ENCODE data around the gene CREB3L1.

Gene CREB3L1

DNA sequence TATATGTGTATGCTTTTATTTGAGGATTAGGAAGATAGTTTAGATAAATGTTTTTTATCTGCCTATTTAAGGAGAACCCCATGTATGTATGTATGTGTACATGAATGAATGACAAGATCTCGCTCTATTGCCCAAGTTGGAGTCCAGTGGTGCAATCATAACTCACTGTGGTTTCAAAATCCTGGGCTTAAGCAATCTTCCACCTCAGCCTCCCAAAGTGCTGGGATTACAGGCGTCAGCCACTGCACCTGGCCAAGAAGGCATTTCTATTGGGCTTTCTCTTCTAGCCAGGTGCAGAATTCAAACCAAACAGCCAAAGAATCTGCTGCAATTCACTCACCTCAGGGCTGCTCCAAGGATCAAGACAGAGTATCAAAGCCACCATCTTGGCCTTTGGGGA lies 44.3 kb downstream of the CREB3L1 start:
- FAIRE-seq (no peak), DNase-seq (ENCODE audit: low spot score) (no peak)

GRCh38 chr11:46322759-46323158 lies 45.3 kb downstream of the CREB3L1 start:
- DNase-seq (ENCODE audit: low spot score) (no peak), FAIRE-seq (no peak)

DNA sequence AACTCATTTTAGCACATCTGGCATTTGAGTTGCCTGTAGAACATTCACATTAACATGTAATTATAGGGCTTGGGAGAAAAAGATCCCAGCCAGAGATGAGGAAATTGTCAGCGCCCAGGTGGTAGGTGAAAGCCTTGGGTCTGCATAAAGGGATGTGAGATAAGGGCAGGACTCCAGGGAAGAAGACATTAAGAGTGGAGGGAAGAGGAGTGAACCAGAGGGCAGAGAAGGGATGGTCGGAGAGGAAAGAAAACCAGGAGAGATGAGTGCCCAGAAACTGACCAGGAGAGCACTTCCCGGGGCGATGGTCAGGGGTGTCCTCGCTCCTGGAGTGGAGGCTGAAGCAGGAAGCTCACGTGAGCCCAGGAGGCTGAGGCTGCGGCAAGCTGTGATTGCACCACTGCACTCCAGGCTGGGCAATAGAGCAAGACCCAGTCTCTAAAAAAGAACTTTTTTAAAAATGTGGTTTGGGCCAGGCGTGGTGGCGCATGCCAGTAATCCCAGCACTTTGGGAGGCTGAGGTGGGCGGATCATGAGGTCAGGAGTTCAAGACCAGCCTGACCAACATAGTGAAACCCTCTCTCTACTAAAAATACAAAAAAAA lies 49.5 kb downstream of the CREB3L1 start:
- FAIRE-seq = no peak
- DNase-seq (ENCODE audit: low spot score) = no peak

- no peak for FAIRE-seq
- DNase-seq (ENCODE audit: low spot score) = no peak
These were observed 50.4 kb downstream of the CREB3L1 start for GRCh38 chr11:46327829-46328228.

- FAIRE-seq (no peak), DNase-seq (ENCODE audit: low spot score) (no peak)
These were observed 52.7 kb downstream of the CREB3L1 start for GRCh38 chr11:46330154-46330553.

- no peak for DNase-seq (ENCODE audit: low spot score)
- no peak for FAIRE-seq
These were observed 53.3 kb downstream of the CREB3L1 start for GRCh38 chr11:46330563-46331281.

GRCh38 chr11:46331282-46331984 lies 54.0 kb downstream of the CREB3L1 start:
- no peak for FAIRE-seq
- no peak for DNase-seq (ENCODE audit: low spot score)

DNA sequence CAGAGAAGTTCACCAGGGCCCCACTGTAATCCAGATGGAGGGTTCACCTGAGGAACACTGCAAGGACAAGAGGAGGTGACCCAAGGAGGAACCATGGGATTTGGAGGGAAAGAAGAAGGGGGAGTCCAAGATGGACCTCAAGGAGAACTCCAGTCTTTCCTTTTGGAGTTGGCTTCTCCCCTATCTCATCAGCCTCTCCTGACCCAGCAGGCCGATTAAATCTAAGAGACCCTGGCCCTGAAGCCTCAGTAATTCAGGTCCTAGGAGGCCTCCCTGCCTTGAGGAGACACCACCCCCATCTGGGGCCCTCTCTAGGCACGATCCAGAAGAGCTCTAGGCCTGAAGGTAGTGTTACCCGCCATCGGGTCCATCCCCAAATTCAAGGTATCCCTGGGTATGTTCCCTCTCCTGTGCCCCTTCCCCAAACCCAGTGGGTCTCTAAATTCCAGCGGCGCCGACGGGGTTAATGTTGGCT lies 54.7 kb downstream of the CREB3L1 start:
- DNase-seq (ENCODE audit: low spot score) (no peak), FAIRE-seq (no peak)

DNA sequence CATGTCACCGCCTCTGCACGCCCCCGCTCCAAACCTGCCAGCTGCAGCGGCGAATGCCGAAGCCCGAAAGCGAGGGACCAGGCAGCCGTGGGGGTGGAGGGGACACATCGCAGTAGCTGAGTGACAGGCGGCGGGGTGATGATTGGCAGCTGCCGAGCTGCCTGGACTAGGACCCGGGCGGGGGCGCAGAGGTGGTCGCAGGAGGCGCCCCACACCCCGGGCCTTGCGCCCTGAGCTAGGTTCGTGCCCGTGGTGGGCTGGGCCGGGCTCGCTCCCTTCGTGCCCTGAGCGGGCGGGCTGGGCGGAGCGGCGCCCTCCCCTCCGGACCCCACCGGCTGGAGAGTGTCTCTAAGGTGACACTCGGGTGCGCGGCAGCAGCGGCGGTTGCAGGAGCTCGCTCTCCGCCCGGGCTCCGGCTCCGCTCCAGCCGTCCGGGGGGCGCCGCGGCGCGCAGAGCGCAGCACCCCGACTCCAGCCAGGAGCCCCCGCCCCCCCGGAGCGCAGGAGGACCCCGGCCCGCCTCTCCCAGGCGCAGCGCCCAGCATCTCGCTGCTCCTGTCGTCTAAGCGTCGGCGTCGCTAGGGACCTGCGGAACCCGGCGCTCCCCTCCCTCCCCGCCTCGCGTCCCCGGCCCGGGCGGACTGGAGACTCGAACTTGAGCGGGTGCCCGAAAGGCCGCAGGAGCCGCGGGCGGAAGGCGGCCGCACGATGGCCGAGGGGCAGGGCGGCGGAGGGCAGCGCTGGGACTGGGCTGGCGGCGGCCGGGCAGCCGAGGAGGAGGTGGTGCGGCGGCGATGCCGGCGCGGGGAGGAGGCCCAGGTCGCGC lies 55.3 kb downstream of the CREB3L1 start:
- FAIRE-seq (no peak), DNase-seq (ENCODE audit: low spot score) (no peak)

- FAIRE-seq (no peak), DNase-seq (ENCODE audit: low spot score) (no peak)
These were observed 56.0 kb downstream of the CREB3L1 start for GRCh38 chr11:46333394-46333947.

DNA sequence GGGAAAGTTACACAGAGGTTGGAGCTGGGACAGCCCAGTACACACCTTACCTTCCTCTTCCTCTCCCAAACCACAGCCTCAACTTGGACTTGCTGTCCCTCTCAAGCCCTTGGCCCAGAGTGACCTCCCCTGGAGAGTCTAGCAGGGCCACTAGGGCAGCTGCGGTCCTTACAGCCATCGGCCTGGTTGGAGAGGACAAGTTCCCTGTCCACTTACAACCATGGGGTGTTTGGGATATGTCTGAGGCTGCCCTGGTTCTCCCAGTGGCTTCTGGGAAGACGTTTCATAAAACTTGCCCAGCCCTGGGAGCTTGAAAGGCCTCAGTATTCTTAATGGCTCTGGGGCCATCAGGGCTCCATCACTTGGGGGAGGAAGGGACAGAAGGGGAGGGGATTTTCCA lies 56.7 kb downstream of the CREB3L1 start:
- FAIRE-seq (no peak), DNase-seq (ENCODE audit: low spot score) (no peak)

DNA sequence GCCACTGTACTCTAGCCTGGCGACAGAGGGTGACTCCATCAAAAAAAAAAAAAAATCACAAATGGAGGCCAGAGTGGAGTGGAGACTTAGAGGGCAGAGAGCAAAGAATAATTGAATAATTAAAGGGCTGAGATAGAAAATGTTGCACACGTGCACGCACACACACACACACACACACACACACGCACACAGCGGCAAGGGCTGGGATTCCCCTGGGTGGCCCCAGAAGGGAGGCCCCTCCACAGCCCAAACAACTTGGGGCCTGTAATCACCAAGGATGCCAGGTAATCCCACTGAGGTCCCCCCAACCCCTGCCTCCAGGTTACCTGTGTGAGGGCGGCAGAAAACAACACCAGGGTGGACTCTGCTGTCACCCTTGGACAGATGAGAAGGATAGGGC lies 57.8 kb downstream of the CREB3L1 start:
- FAIRE-seq (no peak), DNase-seq (ENCODE audit: low spot score) (no peak)

GRCh38 chr11:46335890-46336562 lies 58.6 kb downstream of the CREB3L1 start:
- no peak for FAIRE-seq

DNA sequence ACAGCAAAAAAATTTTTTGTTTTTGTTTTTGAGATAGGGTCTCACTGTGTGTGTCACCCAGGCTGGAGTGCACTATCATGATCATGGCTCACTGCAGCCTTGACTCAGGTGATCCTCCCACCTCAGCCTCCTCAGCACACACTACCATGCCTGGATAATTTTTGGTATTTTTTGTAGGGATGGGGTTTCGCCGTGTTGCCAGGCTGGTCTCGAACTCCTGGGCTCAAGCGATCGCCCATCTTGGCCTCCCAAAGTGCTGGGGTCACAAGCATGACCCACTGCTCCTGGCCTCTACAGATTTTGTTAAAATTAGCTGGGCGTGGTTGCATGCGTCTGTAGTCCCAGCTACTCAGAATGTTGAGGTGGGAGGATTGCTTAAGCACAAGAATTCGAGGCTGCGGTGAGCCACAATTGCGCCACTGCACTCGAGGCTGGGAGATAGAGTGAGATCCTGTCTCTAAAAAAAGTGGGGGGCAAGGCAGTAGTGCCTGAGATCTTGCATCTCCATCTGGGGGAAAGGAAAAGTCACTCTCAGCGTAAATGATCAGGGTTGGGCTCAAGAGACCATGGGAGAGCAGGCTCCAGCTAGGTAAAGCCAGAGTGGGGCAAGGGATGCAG lies 59.2 kb downstream of the CREB3L1 start:
- DNase-seq (ENCODE audit: low spot score) (no peak), FAIRE-seq (no peak)

More at GRCh38 chr11:46335890-46336562, 58.6 kb downstream of the CREB3L1 start:
- no peak for DNase-seq (ENCODE audit: low spot score)

DNA sequence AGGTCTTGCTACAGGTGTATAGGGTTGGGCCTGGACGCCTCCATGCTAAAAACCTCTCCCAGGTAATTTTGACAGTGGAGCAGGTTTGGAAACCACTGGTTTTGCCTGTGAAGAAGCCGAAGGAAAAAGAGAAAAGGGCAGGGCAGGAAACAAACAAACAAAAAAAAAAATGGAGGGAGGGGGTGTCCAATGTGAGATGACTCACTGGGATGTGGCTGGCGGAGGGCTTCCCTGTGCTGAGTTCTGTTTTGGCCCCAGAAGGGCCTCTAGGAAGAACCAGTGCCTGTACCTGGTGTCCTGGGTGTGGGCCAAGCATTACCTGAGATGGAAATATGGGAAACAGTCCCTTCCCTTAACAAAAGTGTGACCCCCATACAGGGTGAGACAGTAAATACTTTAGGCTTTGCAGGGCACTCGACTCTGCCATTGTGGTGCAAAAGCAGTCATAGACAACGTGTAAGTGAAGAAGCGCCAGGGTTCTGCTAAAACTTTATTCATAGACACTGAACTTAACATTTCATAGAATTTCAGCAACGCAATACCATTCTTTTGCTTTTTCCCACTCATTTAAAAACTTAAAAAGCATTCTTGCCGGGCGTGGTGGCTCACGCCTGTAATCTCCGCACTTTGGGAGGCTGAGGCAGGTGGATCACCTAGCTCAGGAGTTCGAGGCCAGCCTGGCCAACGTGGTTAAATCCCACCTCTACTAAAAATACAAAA lies 60.3 kb downstream of the CREB3L1 start:
- FAIRE-seq (no peak), DNase-seq (ENCODE audit: low spot score) (no peak)

DNA sequence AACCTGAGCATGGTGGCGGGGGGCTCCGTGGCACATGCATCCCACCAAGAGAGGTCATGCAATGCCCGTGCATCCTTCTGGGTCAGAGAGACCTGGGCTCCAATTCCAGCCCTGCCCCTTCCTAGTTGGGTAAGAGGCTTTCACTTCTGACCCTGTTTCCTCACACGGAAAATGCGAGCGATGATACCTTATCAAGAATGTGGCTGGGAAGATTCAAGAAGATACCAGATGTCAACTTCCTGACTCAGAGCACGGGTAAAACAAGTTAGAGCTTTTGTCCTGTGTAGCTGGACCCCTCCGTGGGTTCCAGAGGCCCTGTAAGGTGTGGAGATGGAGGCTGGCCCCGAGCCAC lies 61.1 kb downstream of the CREB3L1 start:
- FAIRE-seq = no peak
- DNase-seq (ENCODE audit: low spot score) = no peak

DNA sequence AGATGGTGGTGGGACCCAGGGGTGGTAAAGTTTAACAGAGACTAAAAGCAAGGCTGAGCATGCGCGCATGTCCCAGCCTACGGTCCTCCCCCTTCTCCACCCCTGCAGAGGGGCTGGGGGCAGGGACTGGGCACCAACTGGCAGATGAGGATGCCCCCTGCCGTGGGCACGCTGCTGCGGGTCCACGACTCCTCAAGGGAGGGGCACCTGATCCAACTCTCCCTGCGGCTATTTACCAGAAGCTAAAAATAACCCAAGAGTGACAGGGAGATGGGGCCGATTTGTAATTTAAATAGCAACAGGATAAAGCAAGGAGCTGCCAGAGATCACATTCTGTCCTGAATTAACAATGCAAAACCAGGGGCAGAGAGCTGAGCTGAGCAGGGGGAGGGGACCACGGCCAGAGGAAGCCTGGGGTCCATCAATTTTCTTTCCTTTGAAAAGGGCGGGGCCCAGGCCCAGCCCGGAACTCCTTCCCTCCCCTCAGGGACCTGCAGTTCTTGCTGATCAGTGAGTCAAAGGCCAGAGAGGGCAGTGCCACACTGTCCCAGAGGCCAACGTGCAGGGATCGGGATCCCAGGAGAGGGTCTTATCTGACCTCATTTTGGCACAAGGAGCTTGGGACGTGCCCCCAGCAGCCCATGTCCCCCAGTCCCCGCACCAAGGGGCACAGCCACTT lies 61.7 kb downstream of the CREB3L1 start:
- DNase-seq (ENCODE audit: low spot score) (no peak), FAIRE-seq (no peak)

DNA sequence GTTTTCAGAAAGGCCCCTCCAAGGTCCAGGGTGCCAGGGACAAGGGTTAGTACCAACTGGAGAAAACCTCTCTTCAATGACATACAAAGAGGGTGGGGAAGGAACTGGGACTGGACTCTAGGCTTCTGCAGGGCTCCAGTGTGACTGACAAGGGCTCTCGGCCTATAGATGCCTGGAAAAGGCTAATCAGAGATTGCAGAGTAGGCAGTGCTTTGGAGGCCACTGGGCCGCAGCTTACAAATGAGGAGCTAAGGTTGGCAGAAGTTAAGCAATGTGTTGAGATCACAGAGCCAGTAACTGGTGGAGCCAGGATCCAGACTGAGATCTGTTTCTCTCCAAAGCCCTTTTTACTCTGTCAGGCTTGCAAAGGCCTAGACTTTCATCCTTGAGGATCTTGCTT lies 62.4 kb downstream of the CREB3L1 start:
- FAIRE-seq (no peak), DNase-seq (ENCODE audit: low spot score) (no peak)

DNA sequence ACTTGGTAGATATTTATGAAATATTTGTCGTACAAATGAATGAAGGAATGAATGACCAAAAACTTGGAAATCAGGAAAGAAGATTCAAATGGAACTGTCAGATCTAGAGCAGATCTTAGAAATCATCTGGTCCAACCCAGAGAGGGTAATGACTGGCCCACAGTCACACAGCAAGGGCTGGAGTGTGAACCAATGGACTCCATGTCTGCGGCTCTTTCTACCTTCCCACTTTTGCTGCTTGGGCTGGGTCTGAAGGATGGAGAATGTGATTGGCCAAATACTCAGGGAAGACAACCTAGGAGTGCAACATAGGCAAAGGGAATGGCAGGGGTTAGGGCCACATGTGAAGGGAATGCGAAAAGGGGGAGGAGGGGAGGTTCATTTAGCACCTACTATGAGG lies 64.0 kb downstream of the CREB3L1 start:
- no peak for FAIRE-seq
- no peak for DNase-seq (ENCODE audit: low spot score)
